ENCODE measurements around the gene PARN. TPM values are rescaled to one million over a fixed set of nuclear protein-coding genes. Genes with fewer than 3 reads are reported as not detected.

PARN gene
- total RNA-seq, 1 experiment from 2014 or later, result 56.2 TPM

- Histone ChIP-seq H3K4ac (ENCODE audit: low read depth, low read length) (no peak overlapping the region), H2BK15ac (ENCODE audit: low read depth, low read length) (no peak overlapping the region), H3K18ac (ENCODE audit: insufficient read length, low read depth, low read length) (no peak overlapping the region), H3K9me3 (ENCODE audit: control insufficient read depth, low read depth, low read length) (no peaks in the 10 kb centered on the region), H3K4me1 (ENCODE audit: insufficient read depth, low read length) (no peaks in the 10 kb centered on the region), H3K56ac (ENCODE audit: insufficient read length, low read depth, low read length) (no peak overlapping the region), H4K5ac (ENCODE audit: insufficient read length, low read depth, low read length) (no peak overlapping the region), H2BK120ac (ENCODE audit: low read depth, low read length, poor library complexity, severe bottlenecking) (no peak overlapping the region), H4K20me1 (ENCODE audit: control insufficient read depth, insufficient read depth, insufficient read length) (no peaks in the 10 kb centered on the region), H3K23me2 (ENCODE audit: insufficient read length, low read depth, low read length, poor library complexity, severe bottlenecking) (no peaks in the 10 kb centered on the region), H3K27ac (ENCODE audit: insufficient read length, low read depth, low read length) (no peak overlapping the region), H4K91ac (ENCODE audit: insufficient read length, low read depth, low read length) (no peak overlapping the region), H3K14ac (ENCODE audit: insufficient read depth, low read length) (no peak overlapping the region), H3K23ac (ENCODE audit: insufficient read length, low read depth, low read length) (no peak overlapping the region), H2BK12ac (ENCODE audit: insufficient read length, low read depth, low read length) (no peak overlapping the region), H2AFZ (ENCODE audit: low read length) (no peak overlapping the region), H3K9ac (ENCODE audit: extremely low read depth, insufficient read length, low read length) (no peak overlapping the region), H4K8ac (replicated peaks; ENCODE audit: insufficient read length, low read depth, low read length) (no peak overlapping the region), H3K79me2 (ENCODE audit: insufficient read depth, low read length) (no peaks in the 10 kb centered on the region), H3T11ph (ENCODE audit: low read length) (no peak overlapping the region), H3K79me1 (ENCODE audit: insufficient read depth, low read depth, low read length, poor library complexity, severe bottlenecking) (no peaks in the 10 kb centered on the region), H2BK20ac (ENCODE audit: low read depth, low read length, poor library complexity, severe bottlenecking) (no peak overlapping the region), H3K27me3 (ENCODE audit: insufficient read depth, low read length) (no peaks in the 10 kb centered on the region), H2BK5ac (ENCODE audit: insufficient read length, low read length) (no peak overlapping the region), H3K4me2 (ENCODE audit: insufficient read depth, insufficient read length, low read length) (no peak overlapping the region), H2AK5ac (ENCODE audit: insufficient read length, low read length) (no peak overlapping the region)
- peak overlapping the region in 2 of 3 experiments; percentile 37 to 67; a peak in 3 of 7 replicates for H3K27ac Mint-ChIP-seq
- H3K9me3 Mint-ChIP-seq, result peaks cover 0 to 4% of the 10 kb centered on the region in 2 experiments; a peak in 3 of 5 replicates
- H3K27me3 Mint-ChIP-seq (ENCODE audit: low read depth), result no peaks in the 10 kb centered on the region
- WGBS (ENCODE audit: extremely low coverage, insufficient read length, low lambda C conversion rate), result no CpG with 5 or more reads among the region's 13 CpGs
- TF ChIP-seq CTCF (conservative IDR thresholded peaks at IDR 0.05), result no peak
- no peak for DNase-seq
- peaks cover 9 to 21% (median 10%) of the 10 kb centered on the region in 3 experiments; a peak in 6 of 7 replicates for H3K36me3 Mint-ChIP-seq (ENCODE audit: insufficient read depth in 1 of 3, low read depth in 3 of 3)
- no peak overlapping the region for H3K4me3 Mint-ChIP-seq
- H3K4me1 Mint-ChIP-seq, result peaks cover 6 to 17% of the 10 kb centered on the region in 2 experiments
These were observed 193.6 kb downstream of the PARN start for GRCh38 chr16:14436401-14436955.
